HG02763 (cell line): Measurements from ENCODE around the gene METTL4.
"Not testable (repeated sequence)": the region's sequence is repeated elsewhere in the genome, so short reads cannot be mapped to it uniquely, and the experiment has no call there.

Experiments used
- ATAC-seq: cut with Tn5 transposase; IDR thresholded peaks from one replicate; pipeline ENCODE4 v1.9.1; 2021; ENCODE audit warnings: mild to moderate bottlenecking, moderate library complexity; ENCODE audit not compliant: unreplicated experiment

Gene METTL4

GRCh38 chr18:2524794-2525198 is 46.5 kb downstream of the METTL4 start:
- ATAC-seq, result not testable (repeated sequence)

GRCh38 chr18:2522112-2522511 is 49.2 kb downstream of the METTL4 start:
- no peak for ATAC-seq

GRCh38 chr18:2518473-2518872 is 52.8 kb downstream of the METTL4 start:
- no peak for ATAC-seq

GRCh38 chr18:2515908-2516625 is 55.2 kb downstream of the METTL4 start:
- no peak for ATAC-seq

- no peak for ATAC-seq
Measured at GRCh38 chr18:2515171-2515787, 56.0 kb downstream of the METTL4 start.

GRCh38 chr18:2513616-2514015 is 57.7 kb downstream of the METTL4 start:
- ATAC-seq, result no peak

GRCh38 chr18:2512059-2512458 is 59.2 kb downstream of the METTL4 start:
- ATAC-seq, result no peak

- no peak for ATAC-seq
Measured at GRCh38 chr18:2511451-2511850, 59.9 kb downstream of the METTL4 start.

GRCh38 chr18:2510416-2510815 is 60.9 kb downstream of the METTL4 start:
- ATAC-seq, result no peak

GRCh38 chr18:2508678-2509077 is 62.6 kb downstream of the METTL4 start:
- no peak for ATAC-seq

- no peak for ATAC-seq
Measured at GRCh38 chr18:2508155-2508554, 63.1 kb downstream of the METTL4 start.

GRCh38 chr18:2504642-2505041 is 66.7 kb downstream of the METTL4 start:
- no peak for ATAC-seq

GRCh38 chr18:2502880-2503279 is 68.4 kb downstream of the METTL4 start:
- ATAC-seq, result no peak

GRCh38 chr18:2502394-2502793 is 68.9 kb downstream of the METTL4 start:
- ATAC-seq, result no peak

- ATAC-seq, result no peak
Measured at GRCh38 chr18:2497797-2498196, 73.5 kb downstream of the METTL4 start.

GRCh38 chr18:2495381-2495780 is 75.9 kb downstream of the METTL4 start:
- no peak for ATAC-seq

- ATAC-seq, result no peak
Measured at GRCh38 chr18:2494921-2495320, 76.4 kb downstream of the METTL4 start.
